SKM-1 treated with dmso at 0.1 percent for 144 hours (cell line): ENCODE data around the gene FAM32A.
A peak's percentile ranks its signal among the peaks of the same experiment; 100 is the strongest.
"Not testable (repeated sequence)": the region's sequence is repeated elsewhere in the genome, so short reads cannot be mapped to it uniquely, and the experiment has no call there.

Source experiments
- DNase-seq: peaks from one replicate; lab custom pipeline; 2025; ENCODE audit not compliant: unreplicated experiment; lab: John Stamatoyannopoulos, UW

Gene FAM32A

DNA sequence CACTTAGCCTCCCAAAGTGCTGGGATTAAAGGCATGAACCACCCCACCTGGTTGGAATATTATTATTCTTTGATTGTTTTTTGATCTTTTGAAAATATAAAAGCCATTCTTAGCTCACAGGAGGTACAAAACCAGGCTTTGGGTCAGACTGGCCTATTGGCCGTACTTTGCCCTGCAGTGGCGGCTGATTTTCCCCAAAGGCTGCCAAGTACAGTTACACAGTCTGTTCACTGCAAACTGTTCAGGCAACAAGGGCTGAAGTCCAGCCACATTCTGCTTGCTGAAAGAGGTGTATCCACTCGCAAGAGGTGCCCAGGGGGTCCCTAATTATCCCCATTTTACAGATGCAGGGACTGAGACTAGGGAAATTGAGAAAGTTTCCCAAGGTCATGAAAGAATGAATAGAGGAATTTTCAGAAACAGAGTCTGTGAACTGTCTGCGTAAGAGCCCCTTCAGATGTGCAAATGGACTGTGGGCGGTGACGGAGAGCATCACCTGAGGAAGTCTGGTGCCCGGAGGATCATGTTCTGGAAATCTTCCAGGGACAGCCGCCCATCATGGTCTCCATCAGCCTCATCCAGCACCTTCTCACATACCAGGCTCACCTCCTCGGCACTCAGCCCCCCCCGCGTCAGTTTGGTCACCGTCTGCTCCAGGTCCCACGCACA lies 20.9 kb upstream of the FAM32A start:
- DNase-seq = no peak

GRCh38 chr19:16166417-16166816 lies 18.8 kb upstream of the FAM32A start:
- DNase-seq = no peak

GRCh38 chr19:16167055-16167454 lies 18.2 kb upstream of the FAM32A start:
- DNase-seq = no peak

DNA sequence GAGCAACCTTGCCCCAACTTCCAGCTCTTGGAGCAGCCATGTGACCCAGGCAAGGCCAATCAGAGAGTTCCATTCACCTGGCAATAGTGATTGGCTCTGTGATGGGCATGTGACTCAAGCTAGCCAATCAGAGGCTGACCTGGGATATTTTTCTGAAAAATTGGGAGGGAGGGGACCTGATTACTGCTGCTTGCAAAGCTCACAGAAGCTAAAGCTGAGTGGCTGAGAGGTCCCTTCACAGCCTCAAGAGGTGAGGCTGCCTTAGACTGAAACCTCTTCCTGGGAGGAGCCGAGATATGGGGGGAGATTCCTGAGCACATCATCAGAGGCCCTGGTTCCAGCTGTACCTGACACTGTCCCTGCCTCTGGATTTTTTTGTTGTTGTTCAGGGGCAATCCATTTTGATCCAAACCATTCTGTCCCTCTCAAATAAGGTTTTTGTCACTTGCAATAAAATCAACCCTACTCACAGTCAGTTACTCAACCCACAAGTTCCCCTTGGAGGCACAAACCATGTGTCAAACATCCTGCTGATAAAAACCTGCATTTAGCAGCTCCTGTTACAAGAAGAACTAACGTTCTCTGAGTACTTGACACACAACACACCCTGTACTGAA lies 16.6 kb upstream of the FAM32A start:
- peak; percentile 86 for DNase-seq

DNA sequence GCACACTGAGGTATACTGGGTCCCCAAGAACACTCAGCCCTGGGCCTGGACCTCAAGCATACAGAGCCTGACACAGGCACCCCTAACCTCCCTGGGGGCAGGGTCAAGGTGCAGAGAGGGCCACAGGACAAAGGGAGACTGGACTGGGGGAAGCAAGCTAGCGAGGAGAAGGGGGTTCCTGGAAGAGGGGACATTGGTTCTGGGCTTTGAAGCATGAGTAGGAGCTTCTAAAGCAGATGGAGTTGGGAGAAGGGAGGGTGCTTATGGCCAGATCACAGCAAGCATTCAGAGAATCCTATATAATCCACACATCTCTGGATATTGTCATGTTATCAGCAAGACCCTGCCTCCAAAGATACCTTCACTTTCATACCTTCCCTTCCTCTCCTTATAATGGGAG lies 15.1 kb upstream of the FAM32A start:
- no peak for DNase-seq

DNA sequence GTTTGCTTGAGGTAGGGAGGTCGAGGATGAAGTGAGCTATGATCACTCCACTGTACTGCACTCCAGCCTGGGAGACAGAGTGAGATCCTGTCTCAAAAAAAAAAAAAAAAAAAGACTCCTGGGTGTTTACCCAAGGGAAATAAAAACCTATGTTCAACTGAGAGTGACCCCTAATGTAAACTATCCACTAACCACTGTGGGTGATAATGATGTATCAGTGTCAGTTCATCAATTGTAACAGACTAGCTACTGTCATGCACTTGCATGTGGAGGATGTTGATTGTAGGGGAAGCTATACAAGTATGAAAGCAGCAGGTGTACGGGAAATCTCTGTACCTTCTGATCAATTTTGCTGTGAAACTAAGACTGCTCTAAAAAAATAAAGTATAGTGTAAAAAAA lies 9.3 kb upstream of the FAM32A start:
- no peak for DNase-seq

DNA sequence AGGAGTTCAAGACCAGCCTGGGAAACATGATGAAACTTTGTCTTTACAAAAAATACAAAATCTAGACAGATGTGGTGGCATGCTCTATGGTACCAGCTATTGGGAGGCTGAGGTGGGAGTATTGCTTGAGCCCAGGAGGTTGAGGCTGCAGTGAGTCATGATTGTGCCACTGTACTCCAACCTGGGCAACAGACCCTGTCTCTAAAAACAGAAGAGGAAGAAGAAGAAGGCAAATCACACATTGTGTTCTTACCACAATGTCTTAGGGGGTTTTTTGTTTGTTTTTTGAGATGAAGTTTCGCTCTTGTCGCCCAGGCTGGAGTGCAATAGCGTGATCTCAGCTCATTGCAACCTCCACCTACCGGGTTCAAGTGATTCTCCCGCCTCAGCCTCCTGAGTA lies 6.3 kb upstream of the FAM32A start:
- DNase-seq = not testable (repeated sequence)

GRCh38 chr19:16180611-16181010 lies 4.6 kb upstream of the FAM32A start:
- DNase-seq = no peak

GRCh38 chr19:16184665-16185122 lies 516 bp upstream of the FAM32A start:
- DNase-seq = no peak

GRCh38 chr19:16185768-16186123 lies 536 bp downstream of the FAM32A start:
- DNase-seq = peak; percentile 35

DNA sequence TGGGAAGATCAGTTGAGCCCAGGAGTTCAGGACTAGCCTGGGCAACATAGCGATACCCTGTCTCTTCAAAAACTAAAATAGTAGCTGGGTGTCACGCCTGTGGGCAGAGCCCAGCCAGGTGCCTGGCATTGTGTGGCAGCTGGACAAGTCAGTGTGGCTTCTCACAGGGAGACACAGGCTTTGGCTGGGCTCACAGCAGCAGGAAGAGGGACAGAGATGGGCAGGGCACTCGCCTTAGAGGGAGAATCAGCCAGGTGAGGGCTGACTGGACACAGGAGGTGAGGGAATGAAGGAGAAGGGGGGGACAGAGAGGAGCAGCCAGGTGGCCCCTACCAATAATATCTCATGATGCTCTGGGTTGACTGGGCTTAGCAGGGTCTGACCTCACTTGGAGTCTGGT lies 3.3 kb downstream of the FAM32A start:
- no peak for DNase-seq

GRCh38 chr19:16190198-16190597 lies 5.0 kb downstream of the FAM32A start:
- DNase-seq = no peak

DNA sequence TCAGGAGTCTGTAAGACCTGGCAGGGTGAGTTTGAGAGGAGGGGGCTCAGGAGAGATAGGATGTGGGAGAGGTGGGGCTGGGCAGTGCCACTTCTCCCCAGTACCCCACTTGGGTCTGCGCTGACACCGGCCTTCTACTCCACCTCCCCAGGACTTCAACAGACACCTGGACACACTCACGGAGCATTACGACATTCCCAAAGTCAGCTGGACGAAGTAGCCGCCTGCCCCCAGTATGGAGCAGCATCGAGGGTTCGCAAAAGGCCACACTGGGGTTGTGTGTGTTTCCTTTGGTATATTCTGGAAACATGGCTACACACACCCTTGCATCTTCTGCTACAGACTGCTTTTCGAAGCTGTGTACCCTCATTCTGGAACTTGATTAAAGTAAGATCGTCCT lies 5.5 kb downstream of the FAM32A start:
- no peak for DNase-seq

- DNase-seq = no peak
These were observed 6.2 kb downstream of the FAM32A start for GRCh38 chr19:16191216-16191908.

DNA sequence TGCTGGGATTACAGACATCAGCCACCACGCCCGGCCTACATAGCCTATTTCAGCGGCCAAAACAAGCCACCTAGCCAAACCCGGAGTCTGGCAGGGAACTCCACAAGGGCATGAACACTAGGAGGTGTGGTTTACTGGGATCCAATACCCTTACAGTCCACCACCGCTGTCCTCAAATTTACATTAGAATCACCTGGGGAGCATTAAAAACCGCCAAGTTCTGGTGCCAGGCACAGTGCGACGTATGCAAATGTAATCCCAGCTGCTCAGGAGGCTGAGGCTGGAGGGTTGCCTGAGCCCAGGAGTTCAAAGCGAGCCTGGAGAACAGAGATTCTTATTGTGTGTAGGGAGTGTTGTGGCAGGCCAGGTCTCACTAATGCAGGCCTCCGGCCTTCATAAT lies 8.3 kb downstream of the FAM32A start:
- no peak for DNase-seq

- no peak for DNase-seq
These were observed 12.0 kb downstream of the FAM32A start for GRCh38 chr19:16197188-16197621.

DNA sequence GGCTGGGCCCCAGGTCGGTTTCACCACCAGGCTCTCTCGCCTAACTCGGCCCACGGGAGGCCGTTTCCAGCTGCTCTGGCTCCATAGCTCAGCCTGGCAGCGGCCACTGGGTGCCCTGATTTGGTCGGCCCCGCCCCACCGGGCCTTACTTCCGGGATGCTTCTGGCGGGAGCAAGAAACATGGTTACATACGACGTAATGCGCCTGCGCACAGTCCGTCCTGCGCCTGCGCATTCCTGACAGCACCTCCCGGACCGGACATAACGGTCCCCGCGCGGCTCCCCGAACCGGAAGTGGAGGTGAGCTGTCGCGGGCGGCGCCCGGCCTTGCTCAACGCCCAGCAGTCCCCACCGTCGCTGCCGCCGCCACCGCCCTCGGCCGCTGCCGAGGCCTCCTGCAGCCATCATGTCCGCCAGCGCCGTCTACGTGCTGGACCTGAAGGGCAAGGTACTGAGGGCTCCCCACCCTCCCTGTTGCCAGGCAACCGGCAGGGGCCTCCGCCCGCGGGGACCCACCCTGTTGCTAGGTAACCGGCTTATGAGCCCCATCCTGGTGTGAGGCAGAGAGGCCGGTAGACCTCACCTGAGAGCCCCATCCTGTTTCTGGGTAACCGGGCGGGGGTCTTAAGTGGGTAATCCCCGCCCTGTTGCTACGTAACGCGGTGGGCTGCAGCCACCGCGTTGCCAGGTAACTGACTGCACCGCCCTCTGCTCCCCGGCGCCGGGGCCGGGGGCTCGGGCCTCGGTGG lies 12.6 kb downstream of the FAM32A start, which contains the start of gene AP1M1:
TSS of gene AP1M1 (plus strand) at position 290 of the 748 bp plus-strand sequence. CDS start at position 406, 116 bp downstream.
- DNase-seq = peak; percentile 92

DNA sequence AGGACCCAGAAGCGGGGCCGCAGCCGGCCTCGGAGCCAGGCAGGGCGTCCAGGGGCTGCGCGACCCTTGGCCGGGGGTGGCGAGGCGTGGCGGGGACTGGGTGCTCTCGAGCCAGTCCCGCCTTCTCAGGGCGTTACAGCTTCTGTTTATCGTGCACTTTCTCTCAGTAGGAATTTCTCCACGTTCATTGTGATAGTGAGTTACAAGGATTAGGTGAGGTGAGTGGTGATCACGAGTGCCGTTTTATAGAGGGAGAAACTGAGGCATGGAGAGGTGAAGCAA lies 13.1 kb downstream of the FAM32A start:
- no peak for DNase-seq

DNA sequence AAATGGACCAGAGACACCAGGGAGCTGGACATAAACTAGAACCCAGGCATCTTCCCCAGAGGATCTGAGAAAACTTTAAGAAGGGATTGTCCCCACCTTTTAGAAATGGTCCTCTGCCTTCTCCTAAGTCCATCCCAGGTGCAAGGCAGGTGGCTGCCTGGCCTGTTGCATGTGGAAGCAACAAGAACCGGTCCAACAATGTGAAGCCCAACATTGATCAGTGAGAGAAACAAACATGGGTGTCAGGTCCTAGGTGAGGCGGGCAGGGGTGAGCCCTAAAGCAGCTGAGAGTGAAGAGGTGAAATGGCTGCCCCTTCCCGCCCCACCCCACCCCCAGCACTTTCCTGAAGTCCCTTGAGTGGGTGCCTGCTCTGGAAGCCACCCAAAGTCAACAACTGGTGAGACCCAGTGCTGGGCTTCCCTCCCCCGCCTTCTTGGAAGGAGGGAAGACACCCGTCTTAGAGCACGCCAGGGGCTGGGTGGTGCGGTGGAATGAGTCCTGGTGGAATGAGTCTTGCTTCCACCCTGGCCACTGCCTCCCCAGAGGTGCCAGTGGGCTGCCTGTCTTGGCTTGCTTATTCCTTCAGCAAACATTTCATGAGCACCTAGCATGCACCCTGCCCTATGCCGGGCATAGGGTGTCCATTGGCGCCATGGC lies 14.2 kb downstream of the FAM32A start:
- no peak for DNase-seq

DNA sequence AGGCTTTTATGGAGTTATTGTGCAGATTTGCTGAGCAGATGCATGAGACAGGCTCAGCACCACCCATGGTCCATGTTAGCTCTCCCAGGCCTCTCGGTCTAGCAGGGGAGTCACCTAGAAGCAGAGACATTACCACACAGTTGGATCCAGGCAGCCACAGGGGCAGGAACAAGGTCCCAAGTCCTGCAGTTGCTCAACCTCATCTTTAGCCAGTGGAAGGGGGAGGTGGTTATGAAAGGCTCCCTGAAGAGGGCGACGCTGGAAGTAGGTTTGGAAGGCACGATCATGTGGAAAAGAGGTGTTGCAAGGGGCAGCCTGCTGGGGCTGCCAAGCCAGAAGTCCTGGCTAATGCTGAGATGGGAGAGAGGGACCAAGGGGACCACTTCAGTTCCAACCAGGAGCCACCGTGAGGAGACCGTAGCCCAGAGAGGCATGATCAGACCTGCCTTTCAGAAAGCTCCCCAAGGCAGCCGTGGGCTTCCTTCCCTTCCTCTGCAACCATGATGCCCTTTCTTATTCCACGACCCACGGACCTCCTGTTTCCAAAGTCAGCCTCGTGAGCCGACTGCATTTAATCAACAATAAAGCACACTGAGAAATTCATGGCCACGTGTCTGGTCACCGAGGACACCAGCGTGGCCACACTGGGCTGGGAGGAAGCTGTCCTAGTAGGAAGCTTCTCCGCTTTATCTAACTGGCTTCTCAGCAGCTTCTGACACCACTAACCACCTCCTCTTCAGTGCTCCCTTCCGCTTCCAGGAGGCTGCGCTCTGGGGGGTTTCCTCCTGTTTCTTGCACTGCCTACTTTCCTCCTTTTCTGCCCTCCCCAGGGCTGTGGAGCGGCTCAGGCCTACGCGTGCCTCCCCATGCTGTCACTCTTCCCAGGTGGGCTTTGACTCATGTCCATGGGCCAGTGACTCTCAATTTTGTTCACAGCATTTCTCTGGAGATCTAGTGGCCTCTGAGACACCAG lies 15.1 kb downstream of the FAM32A start:
- DNase-seq = peak; percentile 35
